Activated T-cell treated with anti-CD3 and anti-CD28 coated beads, Interleukin-2, amount 50 U/mL, for 24 hours (primary cell): ENCODE results near the gene RPL41.

Source experiments
- DNase-seq: peaks from one replicate; pipeline ENCODE4 v3.0.0-alpha.2; 2020
- H3K27ac Mint-ChIP-seq: 2 replicates; pipeline ENCODE4 v1.8.0; 2020; ENCODE audit warnings: mild to moderate bottlenecking, mixed read lengths
- H3K27me3 Mint-ChIP-seq: 2 replicates; pipeline ENCODE4 v1.8.0; 2020; ENCODE audit warnings: mixed read lengths
- H3K36me3 Mint-ChIP-seq: 2 replicates; pipeline ENCODE4 v1.8.0; 2020; ENCODE audit warnings: low read depth, mixed read lengths
- H3K4me1 Mint-ChIP-seq: 2 replicates; pipeline ENCODE4 v1.8.0; 2020; ENCODE audit warnings: low read depth, mixed read lengths
- H3K4me3 Mint-ChIP-seq: 2 replicates; pipeline ENCODE4 v1.8.0; 2020; ENCODE audit warnings: mild to moderate bottlenecking, moderate library complexity, mixed read lengths
- H3K9me3 Mint-ChIP-seq: 2 replicates; pipeline ENCODE4 v1.8.0; 2020; ENCODE audit warnings: mixed read lengths

RPL41 gene

GRCh38 chr12:56086608-56087007 is 29.8 kb upstream of the RPL41 start:
- no peak overlapping the region for H3K27ac Mint-ChIP-seq

DNA sequence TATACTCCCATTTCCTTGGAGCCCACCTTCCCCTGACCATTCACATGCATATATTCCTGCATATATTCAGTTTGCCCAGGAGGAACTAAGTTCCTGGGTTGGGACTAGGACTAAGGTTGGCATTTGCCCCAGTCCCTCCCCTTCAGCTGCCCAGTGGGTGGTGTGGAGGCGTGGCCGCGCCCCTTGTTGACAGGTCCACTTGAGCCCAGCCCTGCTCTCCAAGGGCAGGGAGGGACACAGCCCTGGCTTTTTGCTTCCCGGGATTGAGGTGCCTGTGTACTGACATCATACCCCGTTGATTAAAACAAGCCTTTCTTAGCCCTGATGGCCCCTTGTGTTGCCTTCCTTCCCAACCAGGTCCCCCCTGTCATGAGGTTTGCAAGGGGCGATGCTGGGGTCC is 29.2 kb upstream of the RPL41 start:
- no peak overlapping the region for H3K4me3 Mint-ChIP-seq
- no peaks in the 10 kb centered on the region for H3K27me3 Mint-ChIP-seq
- H3K4me1 Mint-ChIP-seq = no peaks in the 10 kb centered on the region
- no peaks in the 10 kb centered on the region for H3K9me3 Mint-ChIP-seq
- DNase-seq = no peak
- no peak overlapping the region for H3K27ac Mint-ChIP-seq
- H3K36me3 Mint-ChIP-seq = no peaks in the 10 kb centered on the region

More at GRCh38 chr12:56086608-56087007, 29.8 kb upstream of the RPL41 start:
- Mint-ChIP-seq H3K9me3 (no peaks in the 10 kb centered on the region), H3K36me3 (no peaks in the 10 kb centered on the region), H3K4me1 (no peaks in the 10 kb centered on the region), H3K27me3 (peaks cover 3% of the 10 kb centered on the region), H3K4me3 (no peak overlapping the region)
- no peak for DNase-seq

DNA sequence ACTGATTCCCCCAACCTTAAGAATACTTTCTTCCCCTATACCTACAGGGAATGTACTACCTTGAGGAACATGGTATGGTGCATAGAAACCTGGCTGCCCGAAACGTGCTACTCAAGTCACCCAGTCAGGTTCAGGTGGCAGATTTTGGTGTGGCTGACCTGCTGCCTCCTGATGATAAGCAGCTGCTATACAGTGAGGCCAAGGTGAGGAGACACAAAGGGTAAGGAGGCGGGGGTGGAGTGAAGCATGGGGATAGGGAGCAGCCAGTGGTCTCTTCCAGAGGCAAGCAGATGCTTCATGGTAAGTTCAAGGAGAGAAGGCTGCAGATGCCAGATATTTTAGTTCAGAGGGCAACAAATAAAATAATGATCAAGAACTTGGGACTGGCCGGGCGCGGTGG is 18.7 kb upstream of the RPL41 start:
- H3K4me3 Mint-ChIP-seq = no peak overlapping the region
- no peaks in the 10 kb centered on the region for H3K36me3 Mint-ChIP-seq
- H3K27me3 Mint-ChIP-seq = no peaks in the 10 kb centered on the region
- DNase-seq = no peak
- peaks cover 17% of the 10 kb centered on the region for H3K4me1 Mint-ChIP-seq
- H3K27ac Mint-ChIP-seq = no peak overlapping the region
- H3K9me3 Mint-ChIP-seq = no peaks in the 10 kb centered on the region

- H3K27me3 Mint-ChIP-seq = no peaks in the 10 kb centered on the region
- no peak overlapping the region for H3K27ac Mint-ChIP-seq
- H3K36me3 Mint-ChIP-seq = no peaks in the 10 kb centered on the region
- H3K4me3 Mint-ChIP-seq = no peak overlapping the region
- H3K4me1 Mint-ChIP-seq = peaks cover 26% of the 10 kb centered on the region
- DNase-seq = no peak
- no peaks in the 10 kb centered on the region for H3K9me3 Mint-ChIP-seq
These were observed 17.8 kb upstream of the RPL41 start for GRCh38 chr12:56098592-56098991.

- H3K27me3 Mint-ChIP-seq = no peaks in the 10 kb centered on the region
- no peak overlapping the region for H3K4me3 Mint-ChIP-seq
- H3K4me1 Mint-ChIP-seq = peaks cover 30% of the 10 kb centered on the region
- H3K27ac Mint-ChIP-seq = no peak overlapping the region
- DNase-seq = no peak
- peaks cover 8% of the 10 kb centered on the region for H3K36me3 Mint-ChIP-seq
- no peaks in the 10 kb centered on the region for H3K9me3 Mint-ChIP-seq
These were observed 16.6 kb upstream of the RPL41 start for GRCh38 chr12:56099787-56100186.

GRCh38 chr12:56101045-56101444 is 15.4 kb upstream of the RPL41 start:
- no peaks in the 10 kb centered on the region for H3K9me3 Mint-ChIP-seq
- no peaks in the 10 kb centered on the region for H3K27me3 Mint-ChIP-seq
- no peak for DNase-seq
- no peak overlapping the region for H3K4me3 Mint-ChIP-seq
- peak overlapping the region; percentile 49 for H3K27ac Mint-ChIP-seq
- H3K36me3 Mint-ChIP-seq = peaks cover 21% of the 10 kb centered on the region
- H3K4me1 Mint-ChIP-seq = peaks cover 31% of the 10 kb centered on the region

DNA sequence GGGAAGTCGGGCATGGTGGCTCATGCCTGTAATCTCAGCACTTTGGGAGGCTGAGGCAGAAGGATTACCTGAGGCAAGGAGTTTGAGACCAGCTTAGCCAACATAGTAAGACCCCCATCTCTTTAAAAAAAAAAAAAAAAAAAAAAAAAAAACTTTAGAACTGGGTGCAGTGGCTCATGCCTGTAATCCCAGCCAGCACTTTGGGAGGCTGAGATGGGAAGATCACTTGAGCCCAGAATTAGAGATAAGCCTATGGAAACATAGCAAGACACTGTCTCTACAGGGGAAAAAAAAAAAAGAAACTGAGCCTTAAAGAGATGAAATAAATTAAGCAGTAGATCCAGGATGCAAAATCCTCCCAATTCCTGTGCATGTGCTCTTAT is 13.8 kb upstream of the RPL41 start:
- H3K27ac Mint-ChIP-seq = peak overlapping the region; percentile 99
- H3K36me3 Mint-ChIP-seq = peaks cover 37% of the 10 kb centered on the region
- H3K9me3 Mint-ChIP-seq = no peaks in the 10 kb centered on the region
- DNase-seq = no peak
- H3K4me3 Mint-ChIP-seq = peak overlapping the region; percentile 100
- peaks cover 44% of the 10 kb centered on the region for H3K4me1 Mint-ChIP-seq
- H3K27me3 Mint-ChIP-seq = no peaks in the 10 kb centered on the region

GRCh38 chr12:56103066-56103711 is 13.2 kb upstream of the RPL41 start:
- peak overlapping the region; percentile 100 for H3K4me3 Mint-ChIP-seq
- no peak for DNase-seq
- H3K27me3 Mint-ChIP-seq = no peaks in the 10 kb centered on the region
- peaks cover 47% of the 10 kb centered on the region for H3K4me1 Mint-ChIP-seq
- H3K36me3 Mint-ChIP-seq = peaks cover 42% of the 10 kb centered on the region
- peak overlapping the region; percentile 99 for H3K27ac Mint-ChIP-seq
- no peaks in the 10 kb centered on the region for H3K9me3 Mint-ChIP-seq

GRCh38 chr12:56103823-56104108 is 12.7 kb upstream of the RPL41 start:
- Mint-ChIP-seq H3K36me3 (peaks cover 48% of the 10 kb centered on the region), H3K4me3 (peak overlapping the region; percentile 100), H3K27ac (peak overlapping the region; percentile 99), H3K4me1 (peaks cover 53% of the 10 kb centered on the region), H3K9me3 (no peaks in the 10 kb centered on the region), H3K27me3 (no peaks in the 10 kb centered on the region)
- DNase-seq = no peak

DNA sequence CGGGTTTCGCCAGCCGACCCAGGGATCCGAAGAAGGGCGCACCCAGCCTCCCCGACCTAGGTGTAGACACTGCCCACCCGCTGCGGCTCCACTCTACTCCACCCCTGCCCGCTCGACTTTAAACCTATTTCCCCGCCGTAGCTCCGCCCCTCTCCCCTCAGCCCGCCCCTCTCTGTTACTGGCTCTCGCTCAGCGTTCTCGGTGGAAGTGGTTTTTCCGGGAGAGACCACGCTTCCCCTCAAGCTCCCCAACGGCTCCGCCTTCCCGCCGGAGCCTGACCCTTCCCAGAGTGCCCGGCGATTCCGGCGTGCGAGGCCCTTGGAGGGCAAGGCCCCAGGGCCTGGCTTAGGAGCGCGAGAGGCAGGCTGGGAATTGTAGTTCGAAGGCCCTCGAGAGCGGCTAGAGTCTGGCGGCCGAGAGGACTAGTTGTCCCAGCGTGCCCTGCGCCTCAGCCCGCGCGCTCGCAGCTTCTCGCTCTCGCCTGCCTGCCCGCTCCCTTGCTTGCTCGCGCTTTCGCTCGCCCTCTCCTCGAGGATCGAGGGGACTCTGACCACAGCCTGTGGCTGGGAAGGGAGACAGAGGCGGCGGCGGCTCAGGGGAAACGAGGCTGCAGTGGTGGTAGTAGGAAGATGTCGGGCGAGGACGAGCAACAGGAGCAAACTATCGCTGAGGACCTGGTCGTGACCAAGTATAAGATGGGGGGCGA is 12.2 kb upstream of the RPL41 start, which contains the start of gene PA2G4:
Gene PA2G4 (plus strand): TSS at position 451 of the 706 bp plus-strand sequence. CDS start 179 bp downstream, at position 630.
- Mint-ChIP-seq H3K4me3 (peak within 1 kb of the TSS; percentile 100), H3K9me3 (no peaks in the 10 kb centered on the region), H3K27me3 (no peaks in the 10 kb centered on the region), H3K36me3 (peaks cover 53% of the 10 kb centered on the region), H3K27ac (peak within 1 kb of the TSS; percentile 99), H3K4me1 (peaks cover 53% of the 10 kb centered on the region)
- DNase-seq = peak; percentile 97

DNA sequence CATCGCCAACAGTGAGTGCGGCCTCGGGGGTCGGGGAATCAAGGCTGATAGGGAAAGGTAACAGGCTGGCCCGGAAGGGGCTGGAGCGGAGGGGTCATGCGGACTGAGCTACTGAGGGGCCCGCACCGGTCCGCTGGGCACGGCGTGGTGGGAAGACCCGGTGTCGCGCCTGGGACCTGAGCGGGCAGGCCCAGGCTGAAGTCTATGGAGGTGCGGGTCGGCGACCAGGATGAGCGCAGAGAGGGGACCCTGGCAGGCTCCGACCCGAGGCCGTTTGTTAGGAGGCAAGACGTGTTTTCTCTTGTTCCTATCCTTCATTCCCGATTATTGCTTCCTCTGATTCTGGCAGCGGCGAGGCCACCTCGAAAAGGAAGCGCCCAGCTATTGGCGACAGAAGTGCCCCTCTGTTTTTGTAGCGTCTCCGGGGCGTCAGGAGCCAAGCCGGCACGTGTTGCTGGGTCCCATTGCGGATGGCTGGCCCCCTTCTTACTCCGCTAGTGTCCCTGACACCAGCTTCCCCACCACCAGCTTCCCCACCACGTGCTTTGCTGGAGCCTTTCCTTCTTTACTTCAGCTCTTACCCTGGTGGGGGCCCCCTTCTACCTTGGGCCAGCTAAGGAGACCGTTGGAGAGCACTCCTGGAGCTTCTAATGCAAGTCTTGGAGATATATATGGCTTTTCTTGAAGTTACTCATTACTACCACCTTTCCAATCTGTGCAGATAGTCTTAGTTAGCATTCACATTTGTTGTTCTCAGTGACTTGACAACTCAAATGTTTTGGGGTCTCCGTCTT is 11.4 kb upstream of the RPL41 start:
- Mint-ChIP-seq H3K9me3 (no peaks in the 10 kb centered on the region), H3K27me3 (no peaks in the 10 kb centered on the region), H3K36me3 (peaks cover 61% of the 10 kb centered on the region), H3K4me1 (peaks cover 52% of the 10 kb centered on the region), H3K4me3 (peak overlapping the region; percentile 100), H3K27ac (peak overlapping the region; percentile 99)
- no peak for DNase-seq

- Mint-ChIP-seq H3K9me3 (no peaks in the 10 kb centered on the region), H3K27ac (peak overlapping the region; percentile 99), H3K36me3 (peaks cover 66% of the 10 kb centered on the region), H3K4me1 (peaks cover 55% of the 10 kb centered on the region), H3K4me3 (peak overlapping the region; percentile 100), H3K27me3 (no peaks in the 10 kb centered on the region)
- no peak for DNase-seq
These were observed 10.9 kb upstream of the RPL41 start for GRCh38 chr12:56105609-56105902.

GRCh38 chr12:56107242-56107641 is 9.2 kb upstream of the RPL41 start:
- no peaks in the 10 kb centered on the region for H3K9me3 Mint-ChIP-seq
- peak overlapping the region; percentile 100 for H3K4me3 Mint-ChIP-seq
- peak overlapping the region; percentile 80 for H3K27ac Mint-ChIP-seq
- no peaks in the 10 kb centered on the region for H3K27me3 Mint-ChIP-seq
- no peak for DNase-seq
- peaks cover 82% of the 10 kb centered on the region for H3K36me3 Mint-ChIP-seq
- H3K4me1 Mint-ChIP-seq = peaks cover 46% of the 10 kb centered on the region

- no peak overlapping the region for H3K4me3 Mint-ChIP-seq
These were observed 5.9 kb upstream of the RPL41 start for GRCh38 chr12:56110571-56110970.

DNA sequence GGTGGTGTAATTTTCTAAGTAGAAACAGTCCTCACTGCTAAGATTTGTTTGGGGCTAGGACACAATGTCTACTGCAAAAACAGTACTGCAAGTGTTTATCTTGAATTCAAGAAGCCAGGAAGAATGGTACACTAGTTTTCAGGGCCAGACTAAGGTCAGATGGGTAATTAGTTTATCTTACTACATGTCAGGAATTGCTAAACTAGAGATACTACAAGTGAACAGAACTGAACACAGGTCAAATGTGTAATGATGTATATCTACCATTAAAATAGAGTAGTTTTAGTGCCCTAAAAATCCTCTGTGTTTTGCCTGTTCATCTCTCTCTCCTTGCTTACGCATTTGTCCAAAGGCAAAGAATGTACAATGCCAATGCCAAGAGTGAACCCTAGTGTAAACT is 2.3 kb upstream of the RPL41 start:
- no peak overlapping the region for H3K4me3 Mint-ChIP-seq
- no peaks in the 10 kb centered on the region for H3K9me3 Mint-ChIP-seq
- DNase-seq = no peak
- H3K36me3 Mint-ChIP-seq = peaks cover 87% of the 10 kb centered on the region
- peak overlapping the region; percentile 71 for H3K27ac Mint-ChIP-seq
- no peaks in the 10 kb centered on the region for H3K27me3 Mint-ChIP-seq
- peaks cover 30% of the 10 kb centered on the region for H3K4me1 Mint-ChIP-seq

More at GRCh38 chr12:56110571-56110970, 5.9 kb upstream of the RPL41 start:
- H3K27ac Mint-ChIP-seq = peak overlapping the region; percentile 86
- H3K9me3 Mint-ChIP-seq = no peaks in the 10 kb centered on the region
- no peak for DNase-seq
- H3K4me1 Mint-ChIP-seq = peaks cover 39% of the 10 kb centered on the region
- H3K27me3 Mint-ChIP-seq = no peaks in the 10 kb centered on the region
- H3K36me3 Mint-ChIP-seq = peaks cover 96% of the 10 kb centered on the region
